Measurements from ENCODE around the gene FZD7.

FZD7 gene

DNA sequence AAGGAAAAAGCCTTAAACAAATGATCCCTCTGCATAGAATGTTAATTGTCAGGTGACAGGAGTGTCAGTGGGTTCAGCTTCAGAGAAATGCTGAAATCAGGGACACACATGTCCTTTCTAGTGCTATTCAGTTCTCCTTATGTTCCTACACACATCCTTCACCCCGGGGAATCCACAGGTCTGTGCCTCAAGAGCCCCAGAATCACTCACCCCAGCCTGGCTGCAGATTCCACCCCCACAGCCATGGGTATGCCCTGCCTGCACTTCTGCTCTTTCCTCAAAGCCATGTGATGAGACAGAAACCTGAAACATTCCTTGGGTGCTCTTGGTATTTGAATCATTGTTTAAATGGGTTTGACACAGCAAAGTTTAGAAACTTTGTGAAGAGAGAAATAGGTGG lies 27.4 kb upstream of the FZD7 start:
- Histone ChIP-seq H3K9me3 (no peaks in the 10 kb centered on the region), H3K4me3 (ENCODE audit: low read depth in 1 of 2, low read length in 1 of 2) (no peak overlapping the region), H3K27ac (no peak overlapping the region), H3K27me3 (peaks cover 6% of the 10 kb centered on the region), H3K4me1 (ENCODE audit: control insufficient read depth in 1 of 2, insufficient read depth in 1 of 2, low read depth in 1 of 2, low read length in 1 of 2) (no peaks in the 10 kb centered on the region), H3K36me3 (no peaks in the 10 kb centered on the region)
- TF ChIP-seq, protein P1, sequence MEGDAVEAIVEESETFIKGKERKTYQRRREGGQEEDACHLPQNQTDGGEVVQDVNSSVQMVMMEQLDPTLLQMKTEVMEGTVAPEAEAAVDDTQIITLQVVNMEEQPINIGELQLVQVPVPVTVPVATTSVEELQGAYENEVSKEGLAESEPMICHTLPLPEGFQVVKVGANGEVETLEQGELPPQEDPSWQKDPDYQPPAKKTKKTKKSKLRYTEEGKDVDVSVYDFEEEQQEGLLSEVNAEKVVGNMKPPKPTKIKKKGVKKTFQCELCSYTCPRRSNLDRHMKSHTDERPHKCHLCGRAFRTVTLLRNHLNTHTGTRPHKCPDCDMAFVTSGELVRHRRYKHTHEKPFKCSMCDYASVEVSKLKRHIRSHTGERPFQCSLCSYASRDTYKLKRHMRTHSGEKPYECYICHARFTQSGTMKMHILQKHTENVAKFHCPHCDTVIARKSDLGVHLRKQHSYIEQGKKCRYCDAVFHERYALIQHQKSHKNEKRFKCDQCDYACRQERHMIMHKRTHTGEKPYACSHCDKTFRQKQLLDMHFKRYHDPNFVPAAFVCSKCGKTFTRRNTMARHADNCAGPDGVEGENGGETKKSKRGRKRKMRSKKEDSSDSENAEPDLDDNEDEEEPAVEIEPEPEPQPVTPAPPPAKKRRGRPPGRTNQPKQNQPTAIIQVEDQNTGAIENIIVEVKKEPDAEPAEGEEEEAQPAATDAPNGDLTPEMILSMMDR (IDR thresholded peaks at IDR 0.05), result no peak

GRCh38 chr2:202007015-202007982 lies 26.4 kb upstream of the FZD7 start:
- Histone ChIP-seq H3K27me3 (peaks cover 6% of the 10 kb centered on the region), H3K36me3 (no peaks in the 10 kb centered on the region), H3K27ac (no peak overlapping the region), H3K4me1 (ENCODE audit: control insufficient read depth in 1 of 2, insufficient read depth in 1 of 2, low read depth in 1 of 2, low read length in 1 of 2) (no peaks in the 10 kb centered on the region), H3K9me3 (no peaks in the 10 kb centered on the region), H3K4me3 (ENCODE audit: low read depth in 1 of 2, low read length in 1 of 2) (no peak overlapping the region)
- TF ChIP-seq, protein P1 (IDR thresholded peaks at IDR 0.05), result no peak

GRCh38 chr2:202007983-202008354 lies 25.7 kb upstream of the FZD7 start:
- Histone ChIP-seq H3K27me3 (peaks cover 6% of the 10 kb centered on the region), H3K4me1 (ENCODE audit: control insufficient read depth in 1 of 2, insufficient read depth in 1 of 2, low read depth in 1 of 2, low read length in 1 of 2) (no peaks in the 10 kb centered on the region), H3K27ac (no peak overlapping the region), H3K4me3 (ENCODE audit: low read depth in 1 of 2, low read length in 1 of 2) (no peak overlapping the region), H3K9me3 (no peaks in the 10 kb centered on the region), H3K36me3 (no peaks in the 10 kb centered on the region)
- TF ChIP-seq, protein P1 (IDR thresholded peaks at IDR 0.05), result no peak

DNA sequence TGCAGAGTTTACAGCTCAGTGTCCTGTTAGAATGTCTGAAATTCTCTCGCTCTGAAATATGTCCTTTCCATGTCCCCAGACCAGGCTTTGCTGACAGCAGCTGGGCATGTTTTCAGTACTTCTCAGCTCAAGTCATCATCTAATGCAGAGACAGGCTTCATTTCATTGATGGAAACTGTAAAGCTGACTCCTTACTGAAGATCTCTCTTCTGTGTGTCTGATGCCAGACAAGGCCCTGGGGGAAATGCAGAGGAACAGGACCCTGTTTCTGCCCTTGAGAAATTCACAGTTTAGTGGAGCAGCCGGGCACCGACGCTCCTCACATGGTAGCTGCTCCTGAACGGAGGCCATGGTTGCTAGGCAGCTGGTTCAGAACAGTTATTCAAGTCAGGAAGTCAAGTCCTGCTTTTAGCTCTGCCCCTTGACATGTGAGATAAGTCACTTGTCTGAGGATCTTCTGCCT lies 24.6 kb upstream of the FZD7 start:
- Histone ChIP-seq H3K27ac (no peak overlapping the region), H3K36me3 (no peaks in the 10 kb centered on the region), H3K27me3 (peaks cover 15% of the 10 kb centered on the region), H3K4me3 (ENCODE audit: low read depth in 1 of 2, low read length in 1 of 2) (no peak overlapping the region), H3K9me3 (no peaks in the 10 kb centered on the region), H3K4me1 (ENCODE audit: control insufficient read depth in 1 of 2, insufficient read depth in 1 of 2, low read depth in 1 of 2, low read length in 1 of 2) (no peaks in the 10 kb centered on the region)
- TF ChIP-seq, protein P1 (IDR thresholded peaks at IDR 0.05), result no peak

DNA sequence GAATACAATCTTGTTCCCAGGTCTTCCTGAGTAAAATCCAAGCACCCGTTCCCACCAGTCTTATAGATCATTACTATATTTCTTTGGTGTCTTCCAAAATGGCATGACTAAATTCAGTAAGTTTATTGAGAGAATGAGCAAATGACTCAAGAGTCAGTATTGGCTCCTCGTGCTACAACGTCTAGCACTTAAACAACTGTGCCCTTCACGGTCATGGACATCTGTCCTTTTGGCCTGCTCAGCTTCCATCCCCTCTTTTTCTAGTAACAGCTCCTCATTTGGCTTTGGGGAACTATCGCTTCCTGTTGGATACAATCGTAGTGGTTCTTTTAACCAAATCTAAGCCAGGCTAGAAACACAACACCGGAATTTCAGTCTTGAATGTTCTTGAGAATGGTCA lies 24.1 kb upstream of the FZD7 start:
- Histone ChIP-seq H3K4me3 (ENCODE audit: low read depth in 1 of 2, low read length in 1 of 2) (no peak overlapping the region), H3K9me3 (no peaks in the 10 kb centered on the region), H3K27me3 (peaks cover 15% of the 10 kb centered on the region), H3K36me3 (no peaks in the 10 kb centered on the region), H3K27ac (no peak overlapping the region), H3K4me1 (ENCODE audit: control insufficient read depth in 1 of 2, insufficient read depth in 1 of 2, low read depth in 1 of 2, low read length in 1 of 2) (no peaks in the 10 kb centered on the region)
- TF ChIP-seq, protein P1 (IDR thresholded peaks at IDR 0.05), result no peak

Data from neutrophil (primary cell).